KOPT-K1 (cell line): ENCODE results near the gene RNPEP.
"Not testable (repeated sequence)": the region's sequence is repeated elsewhere in the genome, so short reads cannot be mapped to it uniquely, and the experiment has no call there.

Experiments
- H3K27ac ChIP-seq: fragments of 200-600 bp; sonication (generic); 2 replicates; pipeline ENCODE4 v1.5.1; 2016; ENCODE audit warnings: antibody characterized with exemption, mild to moderate bottlenecking, low read depth, low read length; ENCODE audit not compliant: poor library complexity, severe bottlenecking
- H3K36me3 ChIP-seq: fragments of 200-600 bp; sonication (generic); 2 replicates; pipeline ENCODE4 v1.5.1; 2017; ENCODE audit warnings: antibody characterized with exemption, mild to moderate bottlenecking, low read length, moderate library complexity; ENCODE audit not compliant: insufficient read depth
- H3K9me3 ChIP-seq: fragments of 200-600 bp; sonication (generic); 2 replicates; pipeline ENCODE4 v1.5.1; 2017; ENCODE audit warnings: antibody characterized with exemption, low read length, mild to moderate bottlenecking; ENCODE audit not compliant: insufficient read depth, poor library complexity, severe bottlenecking

Gene RNPEP

DNA sequence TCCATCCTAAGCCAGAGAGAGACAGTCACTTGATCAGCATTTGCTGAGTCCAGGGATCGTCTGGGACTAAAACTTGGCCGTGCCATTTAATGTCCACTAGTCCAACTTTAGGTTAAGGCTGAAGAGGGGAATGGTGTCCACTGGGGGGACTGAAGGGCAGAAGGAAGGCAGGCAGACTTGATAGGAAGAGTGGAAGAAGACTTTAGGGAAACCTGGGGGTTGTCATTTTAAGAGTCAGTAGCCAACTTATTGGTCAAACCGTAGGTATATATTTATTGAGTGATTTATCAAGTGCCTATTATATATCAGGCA is 34.8 kb upstream of the RNPEP start:
- no peaks in the 10 kb centered on the region for H3K36me3 ChIP-seq
- no peak overlapping the region for H3K27ac ChIP-seq
- H3K9me3 ChIP-seq: no peaks in the 10 kb centered on the region

DNA sequence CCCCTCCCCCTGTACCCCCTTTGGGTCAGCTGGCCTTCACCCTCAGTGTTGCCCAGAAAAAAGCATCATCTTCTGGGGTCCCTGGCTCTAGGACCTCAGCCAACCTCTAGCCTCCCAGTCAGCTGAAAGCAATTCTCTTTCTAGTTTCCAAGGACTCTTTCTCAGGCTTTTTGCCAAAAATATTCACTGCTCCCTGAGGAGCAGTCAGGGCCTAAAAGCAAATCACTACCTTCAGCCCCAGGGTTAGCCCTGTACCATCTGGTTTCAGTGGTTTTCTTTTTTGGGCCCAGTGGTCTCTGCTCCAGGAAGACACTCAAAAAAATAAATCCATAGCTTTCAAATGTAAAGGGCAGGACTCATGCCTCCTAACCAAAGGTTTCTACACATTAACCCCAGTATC is 33.0 kb upstream of the RNPEP start:
- Histone ChIP-seq H3K27ac (no peak overlapping the region), H3K36me3 (no peaks in the 10 kb centered on the region)

GRCh38 chr1:201954263-201955008 is 28.0 kb upstream of the RNPEP start:
- Histone ChIP-seq H3K9me3 (no peaks in the 10 kb centered on the region), H3K36me3 (peaks cover 25% of the 10 kb centered on the region), H3K27ac (peak overlapping the region; percentile 79)

More for the DNA sequence above, 33.0 kb upstream of the RNPEP start:
- H3K9me3 ChIP-seq: no peaks in the 10 kb centered on the region

GRCh38 chr1:201955009-201955728 is 27.3 kb upstream of the RNPEP start, which contains the start of gene TIMM17A:
TSS of gene TIMM17A (plus strand) at chr1:201955503. CDS start at chr1:201955527, 24 bp downstream.
- peak within 1 kb of the TSS; percentile 79 for H3K27ac ChIP-seq
- peaks cover 27% of the 10 kb centered on the region for H3K36me3 ChIP-seq
- no peaks in the 10 kb centered on the region for H3K9me3 ChIP-seq

GRCh38 chr1:201955729-201956143 is 26.7 kb upstream of the RNPEP start:
- Histone ChIP-seq H3K27ac (peak overlapping the region; percentile 79), H3K36me3 (peaks cover 33% of the 10 kb centered on the region), H3K9me3 (no peaks in the 10 kb centered on the region)

DNA sequence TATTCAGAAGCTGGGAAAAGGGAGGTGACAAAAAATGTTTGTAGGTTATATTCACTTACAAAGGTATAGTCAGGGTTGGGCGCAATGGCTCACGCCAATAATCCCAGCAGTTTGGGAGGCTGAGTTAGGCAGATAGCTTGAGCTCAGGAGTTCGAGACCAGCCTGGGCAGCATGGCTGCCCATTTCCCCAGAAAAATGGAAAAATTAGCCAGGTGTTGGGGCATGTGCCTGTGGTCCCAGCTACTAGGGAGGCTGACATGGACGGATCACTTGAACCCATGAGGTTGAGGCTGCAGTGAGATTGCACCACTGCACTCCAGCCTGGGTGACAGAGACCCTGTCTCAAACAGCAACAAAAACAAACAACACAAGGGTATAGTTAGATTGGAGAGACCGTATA is 24.1 kb upstream of the RNPEP start:
- Histone ChIP-seq H3K9me3 (no peaks in the 10 kb centered on the region), H3K36me3 (peaks cover 59% of the 10 kb centered on the region)

DNA sequence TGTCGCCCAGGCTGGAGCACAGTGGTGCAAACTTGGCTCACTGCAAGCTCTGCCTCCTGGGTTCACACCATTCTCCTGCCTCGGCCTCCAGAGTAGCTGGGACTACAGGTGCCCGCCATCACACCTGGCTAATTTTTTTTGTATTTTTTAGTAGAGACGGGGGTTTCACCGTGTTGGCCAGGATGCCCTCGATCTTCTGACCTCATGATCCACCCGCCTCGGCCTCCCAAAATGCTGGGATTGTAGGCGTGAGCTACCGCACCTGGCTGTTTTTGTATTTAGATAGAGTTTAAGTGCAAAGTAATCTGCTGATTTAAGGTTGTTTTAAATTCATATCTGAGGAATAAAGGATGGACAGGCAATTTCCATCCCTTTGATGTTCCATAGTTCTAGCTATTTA is 20.1 kb upstream of the RNPEP start:
- peaks cover 93% of the 10 kb centered on the region for H3K36me3 ChIP-seq
- H3K27ac ChIP-seq, H3K9me3 ChIP-seq: not testable (repeated sequence)

More for the DNA sequence above, 24.1 kb upstream of the RNPEP start:
- no peak overlapping the region for H3K27ac ChIP-seq

GRCh38 chr1:201964261-201964660 is 18.2 kb upstream of the RNPEP start:
- Histone ChIP-seq H3K9me3 (no peaks in the 10 kb centered on the region), H3K36me3 (peaks cover 93% of the 10 kb centered on the region), H3K27ac (no peak overlapping the region)

DNA sequence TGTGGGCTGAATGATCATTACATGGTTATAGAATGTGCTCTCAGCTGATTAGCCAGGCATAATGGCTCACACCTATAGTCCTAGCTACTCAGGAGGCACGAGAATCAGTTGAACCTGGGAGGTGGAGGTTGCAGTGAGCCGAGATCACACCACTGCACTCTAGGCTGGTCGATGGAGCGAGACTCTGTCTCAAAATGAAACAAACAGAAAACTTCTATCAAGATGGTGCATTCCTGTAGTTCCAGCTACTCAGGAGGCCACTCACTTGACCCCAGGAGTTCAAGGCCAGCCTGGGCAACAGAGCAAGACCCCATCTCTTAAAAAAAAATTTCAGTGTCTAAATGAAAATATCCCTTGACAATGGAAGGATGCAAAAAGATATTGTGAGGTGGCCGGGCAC is 16.3 kb upstream of the RNPEP start:
- H3K36me3 ChIP-seq: peaks cover 98% of the 10 kb centered on the region
- no peak overlapping the region for H3K27ac ChIP-seq

DNA sequence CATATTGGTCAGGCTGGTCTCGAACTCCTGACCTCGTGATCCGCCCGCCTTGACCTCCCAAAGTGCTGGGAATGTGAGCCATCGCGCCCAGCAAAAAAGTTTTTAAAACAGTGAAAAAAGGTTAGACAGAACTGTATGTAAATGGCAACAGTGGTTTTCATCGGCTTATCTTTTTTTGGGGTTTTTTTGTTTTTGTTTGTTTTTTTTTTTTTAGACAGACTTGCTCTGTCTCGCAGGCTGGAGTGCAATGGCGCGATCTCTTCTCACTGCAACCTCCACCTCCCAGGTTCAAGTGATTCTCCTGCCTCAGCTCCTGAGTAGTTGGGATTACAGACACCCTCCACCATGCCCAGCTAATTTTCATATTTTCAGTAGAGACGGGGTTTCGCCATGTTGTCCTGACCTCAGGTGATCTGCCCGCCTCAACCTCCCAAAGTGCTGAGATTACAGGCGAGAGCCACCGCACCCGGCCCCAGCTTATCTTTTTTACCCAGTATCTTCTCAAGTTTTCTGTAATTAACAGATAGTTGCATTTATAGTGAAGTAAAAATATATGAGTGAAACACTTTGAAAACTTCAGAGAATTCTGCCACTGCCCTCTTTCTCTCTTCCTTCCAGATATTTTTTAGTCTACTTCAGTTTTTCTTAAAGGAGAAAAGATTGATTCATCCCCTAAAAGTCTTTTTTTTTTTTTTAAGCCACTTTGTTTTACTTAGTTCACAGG is 14.1 kb upstream of the RNPEP start:
- Histone ChIP-seq H3K36me3 (peaks cover 78% of the 10 kb centered on the region), H3K9me3 (no peaks in the 10 kb centered on the region), H3K27ac (no peak overlapping the region)

More for the DNA sequence above, 16.3 kb upstream of the RNPEP start:
- no peaks in the 10 kb centered on the region for H3K9me3 ChIP-seq

DNA sequence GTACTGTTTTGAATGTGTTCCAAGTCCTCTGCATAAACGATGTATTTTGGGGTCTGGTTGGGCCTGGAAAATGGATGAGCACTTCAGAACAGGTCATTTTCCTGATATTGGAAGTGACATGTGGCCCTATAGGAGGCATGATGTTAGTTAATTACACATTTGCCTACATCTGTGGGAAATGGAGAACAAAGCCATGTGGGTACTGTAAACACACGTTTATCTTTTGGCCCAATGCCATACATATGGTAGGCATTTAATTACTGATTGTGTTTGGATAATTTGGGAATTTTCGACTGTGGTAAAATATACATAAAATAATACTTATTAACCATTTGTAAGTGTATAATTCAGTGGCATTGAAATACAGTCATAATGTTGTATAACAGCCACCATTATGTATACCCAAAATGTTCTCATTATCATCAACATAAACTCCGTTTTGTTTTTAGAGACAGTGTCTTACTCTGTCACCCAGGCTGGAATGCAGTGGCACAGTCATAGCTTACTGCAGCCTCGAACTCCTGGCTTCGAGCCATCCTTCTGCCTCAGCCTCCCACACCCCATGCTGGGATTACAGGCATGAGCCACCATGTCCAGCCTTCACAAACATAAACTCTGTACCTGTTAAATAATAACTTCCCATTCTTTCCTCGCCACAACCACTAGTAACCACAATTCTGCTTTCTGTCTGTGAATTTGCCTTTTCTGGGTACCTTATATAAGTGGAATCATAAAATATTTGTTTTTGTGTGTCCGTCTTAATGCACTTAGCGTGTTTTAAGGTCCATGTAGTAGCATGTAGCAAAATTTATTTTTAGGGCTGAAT is 11.9 kb upstream of the RNPEP start:
- Histone ChIP-seq H3K36me3 (peaks cover 57% of the 10 kb centered on the region), H3K9me3 (no peaks in the 10 kb centered on the region), H3K27ac (no peak overlapping the region)

DNA sequence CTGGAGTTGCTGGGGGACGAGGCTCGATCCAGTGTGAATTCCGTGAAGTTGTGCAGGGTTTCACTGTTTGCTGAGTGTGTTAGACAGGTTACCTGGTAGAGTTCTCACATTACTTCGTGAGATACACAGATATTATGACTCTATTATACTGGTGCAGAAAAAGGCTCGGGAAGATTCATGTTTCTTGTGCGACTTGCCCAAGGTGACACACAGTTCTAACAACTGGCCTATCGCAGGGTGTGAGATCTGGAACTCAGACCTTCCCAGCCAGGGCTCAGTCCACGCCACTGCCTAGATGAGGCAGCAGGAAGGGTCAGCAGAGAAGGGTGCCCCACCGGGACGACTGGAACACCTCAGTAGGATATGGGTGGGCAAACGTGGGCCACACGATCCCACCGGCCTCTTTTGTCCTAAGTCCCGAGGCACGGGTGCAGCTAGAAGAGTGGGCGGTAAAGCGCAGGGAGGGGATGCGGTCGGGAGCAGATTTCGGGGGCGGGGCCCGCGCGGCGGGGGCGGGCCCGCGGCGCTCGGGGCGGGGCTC is 296 bp upstream of the RNPEP start:
- Histone ChIP-seq H3K9me3 (no peaks in the 10 kb centered on the region), H3K27ac (peak overlapping the region; percentile 5), H3K36me3 (no peaks in the 10 kb centered on the region)

DNA sequence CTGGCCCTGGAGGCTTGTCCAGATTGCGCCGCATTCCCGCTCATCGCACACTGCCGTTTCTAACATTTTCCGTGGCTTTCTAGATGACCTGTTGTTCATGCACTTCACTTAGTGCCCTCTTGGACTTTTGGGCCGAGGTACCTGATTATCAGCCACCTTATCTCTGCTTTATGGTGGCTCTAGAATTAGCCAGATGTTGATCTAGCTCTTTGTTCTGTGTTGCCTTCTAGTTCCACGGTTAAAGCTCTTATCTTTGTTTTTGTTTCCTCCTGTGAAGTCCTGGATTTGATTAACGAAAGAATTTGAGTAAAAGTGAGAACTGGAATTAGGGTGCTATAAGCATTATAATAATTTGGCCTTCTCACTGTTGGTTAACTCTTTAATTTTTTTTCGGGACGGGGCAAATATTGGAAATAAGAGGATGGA is 945 bp downstream of the RNPEP start:
- H3K27ac ChIP-seq: peak overlapping the region; percentile 5
- no peaks in the 10 kb centered on the region for H3K9me3 ChIP-seq
- no peaks in the 10 kb centered on the region for H3K36me3 ChIP-seq

DNA sequence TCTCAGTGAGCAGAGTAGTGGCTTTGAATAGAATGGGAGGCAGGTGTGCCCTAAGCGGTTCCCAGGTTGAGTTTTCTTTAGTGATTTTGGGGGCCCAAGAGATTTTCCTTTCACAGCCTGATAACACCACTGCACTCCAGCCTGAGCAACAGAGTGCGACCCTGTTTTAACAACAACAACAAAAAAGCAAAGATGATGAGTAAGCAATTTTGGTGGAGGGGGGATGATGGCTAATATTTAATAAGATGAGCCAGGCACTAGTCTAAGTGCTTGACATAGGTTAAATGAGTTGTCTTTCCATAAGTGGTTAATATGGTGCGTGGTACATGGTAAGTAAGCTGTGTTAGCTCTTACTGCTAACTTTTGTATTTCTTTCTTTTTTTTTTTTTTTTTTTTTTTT is 2.0 kb downstream of the RNPEP start:
- H3K36me3 ChIP-seq: peaks cover 4% of the 10 kb centered on the region; the same call in 1 of the 2 replicates
- no peaks in the 10 kb centered on the region for H3K9me3 ChIP-seq
- no peak overlapping the region for H3K27ac ChIP-seq
